GM12878 (cell line): Measurements from ENCODE around the gene CCL22.

Source experiments
- CEBPB ChIP-seq, 2 experiments: fragments of 150-350 bp in 1 of 2; IDR thresholded peaks; 2 replicates each; pipeline ENCODE4 v1.6.1; 2012 to 2014; ENCODE audit warnings: low read depth in 2 of 2, low read length in 2 of 2, borderline replicate concordance in 1 of 2, inconsistent platforms in 1 of 2
- EED ChIP-seq: sonication (generic); IDR thresholded peaks from 2 replicates; pipeline ENCODE4 v1.6.1; 2016; ENCODE audit warnings: antibody characterized with exemption, low read depth
- EP300 ChIP-seq, 2 experiments: fragments of 150-350 bp in 1 of 2; IDR thresholded peaks; 2 replicates each; pipeline ENCODE4 v1.6.1; 2011 to 2012; ENCODE audit warnings: low read depth in 2 of 2, low read length in 2 of 2, borderline replicate concordance in 1 of 2, improper control_type of control experiment in 1 of 2, inconsistent platforms in 1 of 2; ENCODE audit not compliant: control insufficient read depth in 1 of 2
- HDAC6 ChIP-seq: fragments of 200-600 bp; sonication (generic); IDR thresholded peaks from one replicate; pipeline ENCODE4 v1.8.0; 2017; ENCODE audit warnings: antibody characterized with exemption; ENCODE audit not compliant: unreplicated experiment
- JUND ChIP-seq: IDR thresholded peaks from 2 replicates; pipeline ENCODE4 v1.6.1; 2012; ENCODE audit warnings: low read depth, mild to moderate bottlenecking, low read length, improper control_type of control experiment, moderate library complexity
- MXI1 ChIP-seq: fragments of 150-350 bp; IDR thresholded peaks from 2 replicates; pipeline ENCODE4 v1.6.1; 2011; ENCODE audit warnings: low read depth, mild to moderate bottlenecking, inconsistent platforms, low read length, improper control_type of control experiment
- POLR2A ChIP-seq: IDR thresholded peaks from 2 replicates; pipeline ENCODE4 v1.6.1; 2011; ENCODE audit warnings: low read depth, mild to moderate bottlenecking, low read length
- POLR2AphosphoS5 ChIP-seq: IDR thresholded peaks from 2 replicates; pipeline ENCODE4 v1.6.1; 2011; ENCODE audit warnings: mild to moderate bottlenecking, low read length, inconsistent platforms
- SRF ChIP-seq, 2 experiments: IDR thresholded peaks; 2 replicates each; pipeline ENCODE4 v1.6.1; 2011; ENCODE audit warnings: low read depth in 2 of 2, low read length in 2 of 2, mild to moderate bottlenecking in 1 of 2, moderate library complexity in 1 of 2
- TARDBP ChIP-seq: IDR thresholded peaks from 2 replicates; pipeline ENCODE4 v1.6.1; 2016; ENCODE audit warnings: borderline replicate concordance
- YY1 ChIP-seq: IDR thresholded peaks from 2 replicates; pipeline ENCODE4 v1.6.1; 2011; ENCODE audit warnings: low read depth, mild to moderate bottlenecking, low read length
- ZNF274 ChIP-seq: IDR thresholded peaks from one replicate; pipeline ENCODE4 v1.8.0; 2011; ENCODE audit not compliant: insufficient read length, insufficient read depth
- TF ChIP-seq, protein P1 (sequence below), 3 experiments: IDR thresholded peaks in 2 of 3; conservative IDR thresholded peaks in 1 of 3; 2 replicates each; pipeline ENCODE4 v1.5.1; 2011; ENCODE audit warnings: low read depth in 3 of 3, low read length in 3 of 3, mild to moderate bottlenecking in 3 of 3, control low read depth in 2 of 3, moderate library complexity in 2 of 3, inconsistent platforms in 1 of 3, mixed read lengths in 1 of 3; ENCODE audit not compliant: control insufficient read depth in 2 of 3, insufficient read depth in 1 of 3; ENCODE audit errors: extremely low read depth in 1 of 3

- TF ChIP-seq POLR2A (no peak), CEBPB (IDR thresholded peaks at IDR 0.05; ENCODE audit: borderline replicate concordance in 1 of 2, low read depth in 2 of 2, low read length in 2 of 2) (no peak), JUND (no peak), EED (no peak), ZNF274 (no peak), EP300 (IDR thresholded peaks at IDR 0.05; ENCODE audit: borderline replicate concordance in 1 of 2, control insufficient read depth in 1 of 2, low read depth in 2 of 2, low read length in 2 of 2) (no peak), MXI1 (no peak), HDAC6 (no peak), YY1 (no peak), SRF (IDR thresholded peaks at IDR 0.05; ENCODE audit: low read depth in 2 of 2, low read length in 2 of 2) (no peak), POLR2AphosphoS5 (no peak), TARDBP (no peak)
- TF ChIP-seq, protein P1, sequence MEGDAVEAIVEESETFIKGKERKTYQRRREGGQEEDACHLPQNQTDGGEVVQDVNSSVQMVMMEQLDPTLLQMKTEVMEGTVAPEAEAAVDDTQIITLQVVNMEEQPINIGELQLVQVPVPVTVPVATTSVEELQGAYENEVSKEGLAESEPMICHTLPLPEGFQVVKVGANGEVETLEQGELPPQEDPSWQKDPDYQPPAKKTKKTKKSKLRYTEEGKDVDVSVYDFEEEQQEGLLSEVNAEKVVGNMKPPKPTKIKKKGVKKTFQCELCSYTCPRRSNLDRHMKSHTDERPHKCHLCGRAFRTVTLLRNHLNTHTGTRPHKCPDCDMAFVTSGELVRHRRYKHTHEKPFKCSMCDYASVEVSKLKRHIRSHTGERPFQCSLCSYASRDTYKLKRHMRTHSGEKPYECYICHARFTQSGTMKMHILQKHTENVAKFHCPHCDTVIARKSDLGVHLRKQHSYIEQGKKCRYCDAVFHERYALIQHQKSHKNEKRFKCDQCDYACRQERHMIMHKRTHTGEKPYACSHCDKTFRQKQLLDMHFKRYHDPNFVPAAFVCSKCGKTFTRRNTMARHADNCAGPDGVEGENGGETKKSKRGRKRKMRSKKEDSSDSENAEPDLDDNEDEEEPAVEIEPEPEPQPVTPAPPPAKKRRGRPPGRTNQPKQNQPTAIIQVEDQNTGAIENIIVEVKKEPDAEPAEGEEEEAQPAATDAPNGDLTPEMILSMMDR (IDR thresholded peaks at IDR 0.05 in 2 of 3, conservative IDR thresholded peaks at IDR 0.05 in 1 of 3; ENCODE audit: control insufficient read depth in 2 of 3, extremely low read depth in 1 of 3, insufficient read depth in 1 of 3, low read depth in 3 of 3, low read length in 3 of 3) = no peak
Observed at GRCh38 chr16:57371494-57372371, 13.2 kb downstream of the CCL22 start.
